GM12874 (cell line): ENCODE measurements around the gene MAP3K20.

ENCODE experiments used
- TF ChIP-seq, protein P1 (sequence below): IDR thresholded peaks from 2 replicates; pipeline ENCODE4 v1.5.1; 2011; ENCODE audit warnings: low read depth, mild to moderate bottlenecking, control low read depth, low read length, moderate library complexity; ENCODE audit not compliant: insufficient read depth

MAP3K20 gene

DNA sequence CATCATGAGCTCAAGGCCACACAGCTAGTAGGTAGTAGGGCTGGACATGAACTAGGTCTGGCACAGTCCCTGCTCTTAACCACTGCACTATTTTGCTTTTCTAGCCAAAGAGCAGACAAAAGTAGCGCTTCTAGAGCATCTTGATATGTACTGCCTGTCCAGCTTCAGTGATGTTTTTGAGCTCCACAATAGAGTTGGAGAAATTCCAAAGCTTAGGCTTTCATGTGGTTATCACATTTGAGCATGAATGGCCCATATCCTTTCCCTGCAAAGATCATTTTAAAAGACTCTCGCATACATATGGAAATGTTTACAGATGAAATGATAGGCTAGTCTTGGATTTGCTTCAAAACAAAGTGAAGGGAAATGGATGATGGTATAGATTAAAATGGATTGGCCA lies 128.7 kb downstream of the MAP3K20 start:
- TF ChIP-seq, protein P1, sequence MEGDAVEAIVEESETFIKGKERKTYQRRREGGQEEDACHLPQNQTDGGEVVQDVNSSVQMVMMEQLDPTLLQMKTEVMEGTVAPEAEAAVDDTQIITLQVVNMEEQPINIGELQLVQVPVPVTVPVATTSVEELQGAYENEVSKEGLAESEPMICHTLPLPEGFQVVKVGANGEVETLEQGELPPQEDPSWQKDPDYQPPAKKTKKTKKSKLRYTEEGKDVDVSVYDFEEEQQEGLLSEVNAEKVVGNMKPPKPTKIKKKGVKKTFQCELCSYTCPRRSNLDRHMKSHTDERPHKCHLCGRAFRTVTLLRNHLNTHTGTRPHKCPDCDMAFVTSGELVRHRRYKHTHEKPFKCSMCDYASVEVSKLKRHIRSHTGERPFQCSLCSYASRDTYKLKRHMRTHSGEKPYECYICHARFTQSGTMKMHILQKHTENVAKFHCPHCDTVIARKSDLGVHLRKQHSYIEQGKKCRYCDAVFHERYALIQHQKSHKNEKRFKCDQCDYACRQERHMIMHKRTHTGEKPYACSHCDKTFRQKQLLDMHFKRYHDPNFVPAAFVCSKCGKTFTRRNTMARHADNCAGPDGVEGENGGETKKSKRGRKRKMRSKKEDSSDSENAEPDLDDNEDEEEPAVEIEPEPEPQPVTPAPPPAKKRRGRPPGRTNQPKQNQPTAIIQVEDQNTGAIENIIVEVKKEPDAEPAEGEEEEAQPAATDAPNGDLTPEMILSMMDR, result no peak

DNA sequence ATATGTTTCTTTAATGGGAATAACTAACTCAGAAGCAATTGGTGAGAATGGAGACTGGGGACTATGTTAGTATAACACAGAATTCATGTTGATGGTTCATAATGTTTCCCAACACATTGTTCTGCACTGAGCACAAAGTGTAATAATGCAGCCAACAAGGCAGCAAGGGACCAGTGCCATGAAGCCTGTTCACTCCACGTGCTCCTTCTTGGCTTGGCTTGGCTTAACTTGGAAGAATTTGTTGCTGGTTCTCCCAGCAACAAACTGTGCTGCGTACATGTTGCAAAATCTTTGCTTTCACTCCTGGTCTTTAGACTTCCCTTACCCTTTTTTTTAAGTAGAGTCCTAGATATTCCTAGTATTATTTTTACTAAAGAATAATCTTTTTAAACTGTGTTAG lies 129.7 kb downstream of the MAP3K20 start:
- TF ChIP-seq, protein P1, result no peak

DNA sequence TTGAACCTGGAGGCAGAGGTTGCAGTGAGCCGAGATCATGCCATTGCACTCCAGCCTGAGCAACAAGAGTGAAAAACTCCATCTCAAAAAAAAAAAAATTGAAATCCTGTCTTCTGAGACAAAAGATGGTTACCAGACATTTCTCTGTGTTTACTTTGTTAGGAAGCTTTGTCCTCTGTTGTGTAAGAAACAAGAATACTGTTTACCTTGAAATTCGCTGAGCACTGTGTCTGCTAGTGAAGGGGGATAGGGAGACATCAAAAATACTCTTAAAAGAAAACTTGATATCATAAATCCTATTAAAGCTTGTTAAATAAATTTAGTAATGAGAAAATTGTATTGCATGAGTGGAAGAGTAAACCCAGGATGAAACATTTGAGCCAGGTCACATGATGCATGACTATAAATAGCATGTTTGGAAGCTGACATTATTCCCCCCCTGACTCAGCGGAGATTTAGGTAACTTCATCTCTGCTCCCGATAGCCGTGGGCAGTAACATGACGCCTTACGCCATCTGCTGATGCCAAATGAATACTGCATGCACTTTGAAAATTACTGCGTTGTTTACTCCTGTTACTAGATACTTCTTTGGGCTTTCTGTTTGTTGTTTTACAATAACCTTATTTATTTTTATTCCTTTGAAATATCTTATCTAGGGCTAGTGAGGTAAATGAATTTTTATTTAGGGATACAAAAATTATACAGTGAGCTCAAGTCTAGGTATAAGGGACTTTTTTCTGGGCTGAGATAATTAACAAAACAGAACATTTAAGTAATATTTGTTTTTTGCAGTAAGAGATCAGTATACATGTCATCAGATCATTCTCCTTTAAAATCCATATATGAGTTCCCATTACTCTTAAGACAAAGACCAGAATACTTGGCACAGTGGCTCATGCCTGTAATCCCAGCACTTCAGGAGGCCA lies 134.9 kb downstream of the MAP3K20 start:
- TF ChIP-seq, protein P1, result peak; percentile 67

DNA sequence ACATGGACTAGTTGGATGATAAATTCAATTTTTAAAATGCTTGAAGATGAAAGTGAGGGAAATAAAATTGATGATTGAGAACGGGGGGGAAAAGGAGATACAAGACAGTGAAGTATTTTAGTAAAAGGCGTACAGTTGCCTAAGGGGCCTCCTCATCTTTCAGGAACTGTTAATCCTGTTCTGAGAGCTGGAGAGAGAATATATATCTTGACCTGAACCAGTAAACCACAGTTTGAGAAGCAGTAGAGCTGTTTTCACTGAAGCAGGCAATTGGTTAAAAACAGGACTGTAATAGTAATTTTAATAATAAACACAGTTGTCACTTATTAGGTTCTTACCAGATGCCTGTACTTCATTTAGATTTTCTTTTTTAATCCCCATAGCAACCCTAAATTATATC lies 137.5 kb downstream of the MAP3K20 start:
- TF ChIP-seq, protein P1, result no peak

DNA sequence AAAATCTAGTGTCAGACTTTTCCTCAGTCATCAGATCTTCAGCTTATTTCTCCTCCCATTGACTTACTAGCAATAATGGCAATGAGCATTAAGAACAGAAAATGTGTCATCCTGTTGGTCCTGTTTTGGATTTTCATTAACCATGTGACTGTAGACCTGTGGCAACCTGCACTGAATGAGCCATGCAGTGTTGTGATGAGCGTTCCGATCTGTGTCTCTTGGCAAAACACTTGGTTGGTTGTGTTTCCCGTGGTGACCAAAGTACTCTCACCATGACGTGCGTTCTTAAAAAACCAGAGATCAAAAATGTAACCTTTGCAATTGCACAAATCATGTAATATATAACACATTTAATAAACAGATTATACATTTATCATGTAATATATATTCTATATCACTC lies 138.6 kb downstream of the MAP3K20 start:
- TF ChIP-seq, protein P1, result no peak

DNA sequence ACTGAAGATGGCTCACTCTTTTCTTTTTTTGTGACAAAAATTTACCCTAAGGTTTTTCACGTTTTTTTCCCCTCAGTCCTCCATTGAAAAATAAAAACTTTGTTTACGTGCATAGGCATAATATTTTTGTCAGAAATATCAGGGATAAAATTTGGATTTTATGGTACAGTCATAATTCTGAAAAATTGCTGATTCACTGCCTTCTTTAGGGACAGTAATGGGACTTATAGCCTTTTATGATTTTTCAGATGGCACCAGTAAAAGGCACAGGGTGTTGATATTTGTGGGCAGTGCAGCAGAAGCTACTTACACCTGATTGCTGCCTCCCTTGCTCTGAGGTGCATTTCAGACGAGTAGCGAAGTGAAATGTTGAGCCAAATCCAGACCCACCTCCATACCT lies 139.7 kb downstream of the MAP3K20 start:
- TF ChIP-seq, protein P1, result no peak

DNA sequence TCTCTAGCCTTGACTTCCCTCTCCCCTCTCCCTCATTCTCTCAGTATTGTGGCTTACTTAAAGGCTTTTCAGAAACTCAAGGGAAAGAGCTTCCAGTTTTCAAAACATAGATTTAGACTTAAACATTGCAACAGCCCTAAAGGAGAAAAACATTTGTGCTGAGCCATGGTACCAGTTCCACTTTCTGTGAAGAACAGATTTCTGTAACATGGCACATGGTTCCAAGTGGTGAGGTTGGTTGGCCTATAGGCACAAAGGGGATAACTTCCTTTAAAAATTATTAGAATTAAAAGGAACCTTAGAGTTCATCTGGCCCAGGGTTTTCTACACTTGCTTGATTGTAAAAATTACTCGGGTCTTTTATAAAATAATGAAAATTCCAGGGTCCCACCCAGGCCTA lies 140.4 kb downstream of the MAP3K20 start:
- TF ChIP-seq, protein P1, result no peak
